NCI-H146 treated with DMSO at 0.1 percent for 48 hours (cell line): ENCODE results near the gene PDK3.

Experiments used
- DNase-seq: peaks from one replicate; lab custom pipeline; 2025; ENCODE audit not compliant: unreplicated experiment; lab: John Stamatoyannopoulos, UW

The PDK3 gene

GRCh38 chrX:24547961-24548360 is 82.9 kb downstream of the PDK3 start:
- no peak for DNase-seq

GRCh38 chrX:24550166-24550565 is 85.1 kb downstream of the PDK3 start:
- no peak for DNase-seq

- DNase-seq: no peak
Observed at GRCh38 chrX:24553011-24553410, 87.9 kb downstream of the PDK3 start.

DNA sequence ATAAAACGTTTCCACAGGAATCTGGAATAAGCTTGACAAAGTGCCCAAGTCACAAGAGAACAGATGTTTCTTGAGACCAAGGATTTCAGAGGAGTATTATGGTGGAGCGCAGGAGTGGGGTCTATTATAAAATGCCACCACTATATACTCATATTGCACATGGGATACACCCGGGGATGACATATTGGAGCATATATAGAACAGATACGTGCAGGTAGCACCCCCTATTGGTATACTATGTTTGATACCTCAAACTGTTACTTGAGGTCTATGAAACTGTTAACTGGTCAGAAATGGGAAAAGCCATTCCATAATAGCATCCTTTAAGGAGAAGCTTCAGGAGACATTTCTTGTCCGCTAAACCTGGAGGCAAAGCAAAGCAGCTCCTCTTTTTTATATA is 96.0 kb downstream of the PDK3 start:
- no peak for DNase-seq

DNA sequence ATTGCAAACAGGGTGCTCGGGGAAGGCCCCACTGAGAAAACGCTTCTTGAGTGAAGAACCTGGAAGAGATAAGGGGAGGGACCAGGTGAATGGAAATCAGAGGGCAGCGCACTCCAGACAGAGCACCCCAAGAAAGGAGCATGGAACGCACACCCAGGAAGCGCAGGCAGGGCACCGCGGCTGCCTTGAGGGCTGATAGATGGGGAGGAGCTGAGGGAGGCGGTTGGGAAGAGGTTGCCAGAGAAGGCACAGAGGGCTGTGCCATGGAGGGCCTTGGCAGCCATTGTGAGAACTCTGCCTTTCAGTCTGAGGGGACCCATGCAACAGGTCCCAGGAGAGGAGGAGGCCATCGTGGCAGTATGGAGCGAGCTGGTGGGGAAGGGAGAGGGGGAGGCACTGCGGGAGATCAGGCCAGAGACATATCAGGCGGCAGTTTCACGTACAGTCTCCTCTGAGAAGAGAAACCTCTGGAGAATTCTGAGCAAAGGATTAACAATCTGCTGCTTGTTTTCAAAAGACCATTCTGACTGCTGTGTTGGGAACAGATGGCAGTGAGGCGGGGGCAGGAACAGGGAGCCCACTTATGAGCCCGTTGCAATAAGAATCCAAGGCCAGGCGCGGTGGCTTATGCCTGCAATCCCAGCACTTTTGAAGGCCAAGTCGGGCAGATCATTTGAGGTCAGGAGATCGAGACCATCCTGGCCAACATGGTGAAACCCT is 98.4 kb downstream of the PDK3 start:
- DNase-seq: no peak

- DNase-seq: no peak
Observed at GRCh38 chrX:24566240-24566639, 101.2 kb downstream of the PDK3 start.

- no peak for DNase-seq
Observed at GRCh38 chrX:24567169-24567568, 102.1 kb downstream of the PDK3 start.

DNA sequence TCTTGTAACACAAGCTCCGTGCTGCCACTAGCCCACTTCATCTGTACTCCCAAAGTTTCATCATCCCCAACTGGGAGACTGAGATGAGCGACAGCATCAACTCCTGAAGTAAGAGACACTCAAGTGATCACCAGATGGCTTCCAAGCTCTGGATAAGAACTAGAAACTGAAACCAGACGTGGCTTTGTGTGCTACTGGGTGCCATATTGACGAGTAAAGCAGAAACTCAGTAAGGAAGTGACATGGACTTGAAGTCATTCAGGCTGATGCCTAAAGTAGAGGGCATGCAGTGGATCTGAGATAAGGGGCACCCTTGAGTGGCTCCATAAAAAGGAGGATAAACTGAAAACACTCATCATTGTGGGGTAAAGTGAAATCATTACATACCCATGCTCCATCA is 109.7 kb downstream of the PDK3 start:
- DNase-seq: no peak

- no peak for DNase-seq
Observed at GRCh38 chrX:24575496-24575895, 110.4 kb downstream of the PDK3 start.

GRCh38 chrX:24577091-24577490 is 112.0 kb downstream of the PDK3 start:
- no peak for DNase-seq
